Fibroblast of mammary gland (primary cell): ENCODE results near the gene MGAT3.
"Not testable (repeated sequence)": the region's sequence is repeated elsewhere in the genome, so short reads cannot be mapped to it uniquely, and the experiment has no call there.

ENCODE experiments used
- DNase-seq: peaks from one replicate; pipeline ENCODE4 v3.0.0-alpha.2; 2010; ENCODE audit warnings: low read depth
- H3K4me3 ChIP-seq: 2 replicates; pipeline ENCODE4 v1.5.1; 2011; ENCODE audit warnings: low read depth, mild to moderate bottlenecking, low read length, moderate library complexity; ENCODE audit not compliant: control insufficient read depth
- CTCF ChIP-seq: conservative IDR thresholded peaks from 2 replicates; pipeline ENCODE4 v1.5.1; 2011; ENCODE audit warnings: low read depth, low read length, inconsistent platforms; ENCODE audit not compliant: control insufficient read depth, insufficient read depth

MGAT3 gene

GRCh38 chr22:39518144-39518786 lies 61.5 kb downstream of the MGAT3 start:
- TF ChIP-seq CTCF, result no peak
- peak; percentile 60 for DNase-seq
- H3K4me3 ChIP-seq, result no peak overlapping the region

- H3K4me3 ChIP-seq, result peak overlapping the region; percentile 93
- TF ChIP-seq CTCF, result no peak
- peak; percentile 57 for DNase-seq
Observed at GRCh38 chr22:39518996-39519680, 62.3 kb downstream of the MGAT3 start.

- peak overlapping the region; percentile 93 for H3K4me3 ChIP-seq
- TF ChIP-seq CTCF, result no peak
- peak; percentile 99 for DNase-seq
Observed at GRCh38 chr22:39519681-39520225, 62.9 kb downstream of the MGAT3 start.

GRCh38 chr22:39520226-39521105 lies 63.7 kb downstream of the MGAT3 start, which contains the start of gene ATF4:
ATF4 (plus strand) TSS chr22:39520562; CDS start chr22:39521446, 884 bp downstream.
- TF ChIP-seq CTCF, result no peak
- peak within 1 kb of the TSS; percentile 93 for H3K4me3 ChIP-seq
- peak; percentile 71 for DNase-seq

- not testable (repeated sequence) for DNase-seq
- H3K4me3 ChIP-seq, result peak overlapping the region; percentile 93
Observed at GRCh38 chr22:39521106-39521885, 64.5 kb downstream of the MGAT3 start.

- peak overlapping the region; percentile 93 for H3K4me3 ChIP-seq
- DNase-seq, result not testable (repeated sequence)
Observed at GRCh38 chr22:39522091-39522490, 65.3 kb downstream of the MGAT3 start.
